HCT116 (cell line): ENCODE results near the gene VPS41. TPM values are rescaled to one million over a fixed set of nuclear protein-coding genes. Genes with fewer than 3 reads are reported as not detected.

ENCODE experiments used
- ATAC-seq: fragments of 200-7000 bp; cut with Tn5 transposase; 2 replicates; pipeline ENCODE4 v1.9.1; 2020; ENCODE audit warnings: mild to moderate bottlenecking, moderate library complexity
- BruUV-seq: library from RNA; stranded (reverse); fragments of 400-500 nt; replicated peaks from 2 replicates; lab custom pipeline; 2021; lab: Mats Ljungman, UMichigan
- CTCF ChIA-PET: fragments of 300-600 bp; sonication (Branson Sonifier 250); formaldehyde crosslinking; loops from one replicate; lab custom pipeline; 2021; ENCODE audit warnings: antibody characterized with exemption; lab: Charles Lee
- POLR2A ChIA-PET: fragments of 300-600, 350-600 bp; sonication (Branson Sonifier 250); formaldehyde crosslinking; loops from one replicate; lab custom pipeline; 2021; ENCODE audit warnings: antibody characterized with exemption; lab: Charles Lee
- RAD21 ChIA-PET, 2 experiments: fragments of 300-600 bp; sonication (Branson Sonifier 250); formaldehyde crosslinking; loops; one replicate each; lab custom pipeline; 2023; ENCODE audit warnings: low total read pairs in 2 of 2; ENCODE audit not compliant: uncharacterized antibody in 2 of 2, unreplicated experiment in 2 of 2, low non-redundant PET in 1 of 2; lab: Charles Lee
- DNase-seq: peaks from one replicate; pipeline ENCODE4 v3.0.0-alpha.2; 2010; ENCODE audit warnings: low read depth, low spot score
- H2AFZ ChIP-seq: fragments of 200-600 bp; shearing (Covaris generic), sonication (generic); 2 replicates; pipeline ENCODE4 v1.6.1; 2017; ENCODE audit warnings: low read depth, mixed run types, mixed read lengths, antibody characterized with exemption, low read length; ENCODE audit not compliant: poor library complexity, severe bottlenecking
- H3K27ac ChIP-seq: 2 replicates; pipeline ENCODE4 v1.5.1; 2012; ENCODE audit warnings: low read depth, low read length
- H3K27me3 ChIP-seq: fragments of 200-600 bp; sonication (generic); 2 replicates; pipeline ENCODE4 v1.6.1; 2016; ENCODE audit warnings: mixed run types, low read length, mixed read lengths; ENCODE audit not compliant: insufficient read depth
- H3K36me3 ChIP-seq, 2 experiments: fragments of 200-500 bp in 1 of 2; fragments of 200-600 bp in 1 of 2; sonication (Bioruptor generic) in 1 of 2; sonication (generic) in 1 of 2; 2 replicates each; pipeline versions ENCODE4 v1.5.1 to v1.6.1; 2014 to 2016; ENCODE audit warnings: low read length in 2 of 2, inconsistent platforms in 1 of 2, mixed read lengths in 1 of 2, mixed run types in 1 of 2; ENCODE audit not compliant: insufficient read depth in 2 of 2, control insufficient read depth in 1 of 2
- H3K4me1 ChIP-seq, 2 experiments: fragments of 200-600 bp in 1 of 2; sonication (generic) in 1 of 2; 2 replicates each; pipeline versions ENCODE4 v1.5.1 to v1.6.1; 2012 to 2017; ENCODE audit warnings: low read length in 2 of 2, inconsistent platforms in 1 of 2, mild to moderate bottlenecking in 1 of 2, mixed read lengths in 1 of 2, mixed run types in 1 of 2, moderate library complexity in 1 of 2; ENCODE audit not compliant: insufficient read depth in 2 of 2, control insufficient read depth in 1 of 2
- H3K4me2 ChIP-seq: fragments of 200-600 bp; sonication (generic); 2 replicates; pipeline ENCODE4 v1.6.1; 2017; ENCODE audit warnings: mixed run types, low read length, mixed read lengths
- H3K4me3 ChIP-seq, 2 experiments: fragments of 200-600 bp in 1 of 2; sonication (generic) in 1 of 2; replicated peaks in 1 of 2; 2 replicates each; pipeline ENCODE4 v1.5.1; 2011 to 2016; ENCODE audit warnings: low read length in 2 of 2, control low read depth in 1 of 2, low read depth in 1 of 2, mild to moderate bottlenecking in 1 of 2, mixed read lengths in 1 of 2, mixed run types in 1 of 2
- H3K79me2 ChIP-seq: fragments of 200-600 bp; sonication (generic); 2 replicates; pipeline ENCODE4 v1.6.1; 2017; ENCODE audit warnings: mild to moderate bottlenecking, mixed run types, low read length, moderate library complexity, mixed read lengths; ENCODE audit not compliant: insufficient read depth
- H3K9ac ChIP-seq: fragments of 200-600 bp; sonication (generic); 2 replicates; pipeline ENCODE4 v1.6.1; 2016; ENCODE audit warnings: low read length, mixed read lengths
- H3K9me2 ChIP-seq: fragments of 200-600 bp; sonication (generic), shearing (Covaris generic); 2 replicates; pipeline ENCODE4 v1.6.1; 2017; ENCODE audit warnings: mixed run types, mild to moderate bottlenecking, moderate library complexity; ENCODE audit not compliant: insufficient read depth
- H3K9me3 ChIP-seq, 2 experiments: fragments of 200-500 bp in 1 of 2; fragments of 200-600 bp in 1 of 2; sonication (Bioruptor generic) in 1 of 2; sonication (generic) in 1 of 2; 2 replicates each; pipeline ENCODE4 v1.6.1; 2014 to 2017; ENCODE audit warnings: low read length in 2 of 2, mixed read lengths in 2 of 2, inconsistent platforms in 1 of 2, low read depth in 1 of 2, mild to moderate bottlenecking in 1 of 2, mixed run types in 1 of 2, moderate library complexity in 1 of 2; ENCODE audit not compliant: control insufficient read depth in 1 of 2, insufficient read depth in 1 of 2
- H4K20me1 ChIP-seq: fragments of 200-600 bp; sonication (generic), shearing (Covaris generic); 2 replicates; pipeline ENCODE4 v1.6.1; 2017; ENCODE audit warnings: mixed run types, mild to moderate bottlenecking, moderate library complexity; ENCODE audit not compliant: insufficient read depth
- CBX3 ChIP-seq: IDR thresholded peaks from 2 replicates; pipeline ENCODE4 v1.6.1; 2012; ENCODE audit warnings: low read depth
- CEBPB ChIP-seq: IDR thresholded peaks from 2 replicates; pipeline ENCODE4 v1.6.1; 2012; ENCODE audit warnings: low read depth
- EGR1 ChIP-seq: IDR thresholded peaks from 2 replicates; pipeline ENCODE4 v1.6.1; 2012; ENCODE audit warnings: low read depth
- EZH2 ChIP-seq: fragments of 200-600 bp; sonication (generic); IDR thresholded peaks from 2 replicates; pipeline ENCODE4 v1.6.1; 2017; ENCODE audit warnings: antibody characterized with exemption, mixed run types
- EZH2phosphoT487 ChIP-seq: fragments of 200-600 bp; IDR thresholded peaks from 2 replicates; pipeline ENCODE4 v1.6.1; 2018; ENCODE audit warnings: antibody characterized with exemption, borderline replicate concordance
- FOSL1 ChIP-seq: IDR thresholded peaks from 2 replicates; pipeline ENCODE4 v1.6.1; 2012; ENCODE audit warnings: low read depth
- JUND ChIP-seq: IDR thresholded peaks from 2 replicates; pipeline ENCODE4 v1.6.1; 2012
- MAX ChIP-seq: IDR thresholded peaks from 2 replicates; pipeline ENCODE4 v1.6.1; 2012
- POLR2A ChIP-seq: IDR thresholded peaks from 2 replicates; pipeline ENCODE4 v1.7.0; 2011; ENCODE audit warnings: borderline replicate concordance; ENCODE audit not compliant: insufficient read depth, insufficient read length; ENCODE audit errors: extremely low read depth
- POLR2AphosphoS5 ChIP-seq: IDR thresholded peaks from 2 replicates; pipeline ENCODE4 v1.6.1; 2011; ENCODE audit warnings: mild to moderate bottlenecking, low read depth, low read length, moderate library complexity
- RAD21 ChIP-seq: IDR thresholded peaks from 2 replicates; pipeline ENCODE4 v1.6.1; 2012; ENCODE audit warnings: low read depth, mild to moderate bottlenecking
- SIN3A ChIP-seq: IDR thresholded peaks from 2 replicates; pipeline ENCODE4 v1.6.1; 2012; ENCODE audit warnings: low read depth
- SP1 ChIP-seq: IDR thresholded peaks from 2 replicates; pipeline ENCODE4 v1.6.1; 2012; ENCODE audit warnings: low read depth
- SRF ChIP-seq: IDR thresholded peaks from 2 replicates; pipeline ENCODE4 v1.6.1; 2012; ENCODE audit warnings: low read depth
- TCF7L2 ChIP-seq: IDR thresholded peaks from 2 replicates; pipeline ENCODE4 v1.7.0; 2011; ENCODE audit warnings: borderline replicate concordance, inconsistent platforms; ENCODE audit not compliant: insufficient read depth, insufficient read length; ENCODE audit errors: extremely low read depth
- YY1 ChIP-seq: IDR thresholded peaks from 2 replicates; pipeline ENCODE4 v1.6.1; 2011; ENCODE audit warnings: low read length, low read depth, moderate library complexity, mild to moderate bottlenecking; ENCODE audit not compliant: insufficient replicate concordance; ENCODE audit errors: extremely low read depth
- ZFX ChIP-seq: fragments of 450-650 bp; IDR thresholded peaks from 2 replicates; pipeline ENCODE4 v1.6.1; 2017
- ZNF274 ChIP-seq: fragments of 200-500 bp; sonication (Bioruptor generic); IDR thresholded peaks from 2 replicates; pipeline ENCODE4 v1.6.1; 2014; ENCODE audit warnings: mild to moderate bottlenecking, low read depth, low read length, inconsistent platforms
- intact Hi-C: fragments of 100-400 bp; cut with micrococcal nuclease; formaldehyde crosslinking; loops from 2 replicates; pipeline ENCODE4 v1.10.0; 2022
- total RNA-seq: library from RNA; stranded (reverse); gene quantifications from one replicate; pipeline ENCODE4 v1.2.1, GENCODE V29; 2021; ENCODE audit not compliant: unreplicated experiment
- TF ChIP-seq, protein P1 (sequence below): IDR thresholded peaks from 2 replicates; pipeline ENCODE4 v1.6.1; 2012; ENCODE audit warnings: low read depth
- TF ChIP-seq, protein P2 (sequence below), 3 experiments: fragments of 200-600 bp in 1 of 3; sonication (generic) in 1 of 3; IDR thresholded peaks in 2 of 3; conservative IDR thresholded peaks in 1 of 3; 2 replicates each; pipeline ENCODE4 v1.5.1; 2012 to 2017; ENCODE audit warnings: low read depth in 2 of 3, low read length in 2 of 3, antibody characterized with exemption in 1 of 3, borderline replicate concordance in 1 of 3, control low read depth in 1 of 3, mild to moderate bottlenecking in 1 of 3, mixed read lengths in 1 of 3, mixed run types in 1 of 3, moderate library complexity in 1 of 3; ENCODE audit not compliant: insufficient read depth in 1 of 3
- TF ChIP-seq, protein P3 (sequence below): IDR thresholded peaks from 2 replicates; pipeline ENCODE4 v1.6.1; 2012

The VPS41 gene
- total RNA-seq, 1 experiment from 2014 or later = 72.2 TPM

GRCh38 chr7:38863601-38864291, 45.2 kb downstream of the VPS41 start:
- Histone ChIP-seq H2AFZ (no peak overlapping the region), H3K79me2 (no peaks in the 10 kb centered on the region), H3K4me3 (peak overlapping the region in 1 of 2 experiments; percentile 26; a peak in 2 of 4 replicates), H3K4me1 (peaks cover 14 to 20% of the 10 kb centered on the region in 2 experiments), H3K27me3 (no peaks in the 10 kb centered on the region), H3K9me2 (no peaks in the 10 kb centered on the region), H3K36me3 (no peaks in the 10 kb centered on the region), H3K9me3 (no peaks in the 10 kb centered on the region), H3K27ac (peak overlapping the region; percentile 49; the same call in 1 of the 2 replicates), H4K20me1 (peaks cover 4% of the 10 kb centered on the region; the same call in 1 of the 2 replicates), H3K4me2 (peak overlapping the region; percentile 62), H3K9ac (peak overlapping the region; percentile 29)
- BruUV-seq = no TSS peak
- DNase-seq (peak; percentile 85), ATAC-seq (peak; percentile 100)
- intact Hi-C loops = no loop called here
- ChIA-PET POLR2A (no interaction called here), RAD21 (no interaction called here), CTCF (no interaction called here)
- TF ChIP-seq, protein P1, sequence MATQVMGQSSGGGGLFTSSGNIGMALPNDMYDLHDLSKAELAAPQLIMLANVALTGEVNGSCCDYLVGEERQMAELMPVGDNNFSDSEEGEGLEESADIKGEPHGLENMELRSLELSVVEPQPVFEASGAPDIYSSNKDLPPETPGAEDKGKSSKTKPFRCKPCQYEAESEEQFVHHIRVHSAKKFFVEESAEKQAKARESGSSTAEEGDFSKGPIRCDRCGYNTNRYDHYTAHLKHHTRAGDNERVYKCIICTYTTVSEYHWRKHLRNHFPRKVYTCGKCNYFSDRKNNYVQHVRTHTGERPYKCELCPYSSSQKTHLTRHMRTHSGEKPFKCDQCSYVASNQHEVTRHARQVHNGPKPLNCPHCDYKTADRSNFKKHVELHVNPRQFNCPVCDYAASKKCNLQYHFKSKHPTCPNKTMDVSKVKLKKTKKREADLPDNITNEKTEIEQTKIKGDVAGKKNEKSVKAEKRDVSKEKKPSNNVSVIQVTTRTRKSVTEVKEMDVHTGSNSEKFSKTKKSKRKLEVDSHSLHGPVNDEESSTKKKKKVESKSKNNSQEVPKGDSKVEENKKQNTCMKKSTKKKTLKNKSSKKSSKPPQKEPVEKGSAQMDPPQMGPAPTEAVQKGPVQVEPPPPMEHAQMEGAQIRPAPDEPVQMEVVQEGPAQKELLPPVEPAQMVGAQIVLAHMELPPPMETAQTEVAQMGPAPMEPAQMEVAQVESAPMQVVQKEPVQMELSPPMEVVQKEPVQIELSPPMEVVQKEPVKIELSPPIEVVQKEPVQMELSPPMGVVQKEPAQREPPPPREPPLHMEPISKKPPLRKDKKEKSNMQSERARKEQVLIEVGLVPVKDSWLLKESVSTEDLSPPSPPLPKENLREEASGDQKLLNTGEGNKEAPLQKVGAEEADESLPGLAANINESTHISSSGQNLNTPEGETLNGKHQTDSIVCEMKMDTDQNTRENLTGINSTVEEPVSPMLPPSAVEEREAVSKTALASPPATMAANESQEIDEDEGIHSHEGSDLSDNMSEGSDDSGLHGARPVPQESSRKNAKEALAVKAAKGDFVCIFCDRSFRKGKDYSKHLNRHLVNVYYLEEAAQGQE = no peak
- TF ChIP-seq POLR2A (no peak), SP1 (peak; percentile 75), SRF (peak; percentile 61), ZNF274 (no peak), EZH2phosphoT487 (no peak), CBX3 (peak; percentile 88; the same call in 1 of the 2 replicates), RAD21 (peak; percentile 14; the same call in 1 of the 2 replicates), TCF7L2 (no peak), FOSL1 (peak; percentile 86), CEBPB (peak; percentile 31), JUND (peak; percentile 84), EZH2 (no peak), MAX (peak; percentile 53; the same call in 1 of the 2 replicates), EGR1 (no peak), YY1 (peak; percentile 75), ZFX (no peak), POLR2AphosphoS5 (peak; percentile 46; the same call in 1 of the 2 replicates), SIN3A (0 out of 2 replicates have a peak, but pooled peaks have one; percentile 38)
- TF ChIP-seq, protein P2, sequence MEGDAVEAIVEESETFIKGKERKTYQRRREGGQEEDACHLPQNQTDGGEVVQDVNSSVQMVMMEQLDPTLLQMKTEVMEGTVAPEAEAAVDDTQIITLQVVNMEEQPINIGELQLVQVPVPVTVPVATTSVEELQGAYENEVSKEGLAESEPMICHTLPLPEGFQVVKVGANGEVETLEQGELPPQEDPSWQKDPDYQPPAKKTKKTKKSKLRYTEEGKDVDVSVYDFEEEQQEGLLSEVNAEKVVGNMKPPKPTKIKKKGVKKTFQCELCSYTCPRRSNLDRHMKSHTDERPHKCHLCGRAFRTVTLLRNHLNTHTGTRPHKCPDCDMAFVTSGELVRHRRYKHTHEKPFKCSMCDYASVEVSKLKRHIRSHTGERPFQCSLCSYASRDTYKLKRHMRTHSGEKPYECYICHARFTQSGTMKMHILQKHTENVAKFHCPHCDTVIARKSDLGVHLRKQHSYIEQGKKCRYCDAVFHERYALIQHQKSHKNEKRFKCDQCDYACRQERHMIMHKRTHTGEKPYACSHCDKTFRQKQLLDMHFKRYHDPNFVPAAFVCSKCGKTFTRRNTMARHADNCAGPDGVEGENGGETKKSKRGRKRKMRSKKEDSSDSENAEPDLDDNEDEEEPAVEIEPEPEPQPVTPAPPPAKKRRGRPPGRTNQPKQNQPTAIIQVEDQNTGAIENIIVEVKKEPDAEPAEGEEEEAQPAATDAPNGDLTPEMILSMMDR (IDR thresholded peaks at IDR 0.05 in 2 of 3, conservative IDR thresholded peaks at IDR 0.05 in 1 of 3; ENCODE audit: borderline replicate concordance in 1 of 3, insufficient read depth in 1 of 3, low read depth in 2 of 3, low read length in 2 of 3) = no peak
- TF ChIP-seq, protein P3, sequence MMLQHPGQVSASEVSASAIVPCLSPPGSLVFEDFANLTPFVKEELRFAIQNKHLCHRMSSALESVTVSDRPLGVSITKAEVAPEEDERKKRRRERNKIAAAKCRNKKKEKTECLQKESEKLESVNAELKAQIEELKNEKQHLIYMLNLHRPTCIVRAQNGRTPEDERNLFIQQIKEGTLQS = 0 out of 2 replicates have a peak, but pooled peaks have one; percentile 34
